NCI-H2227 (cell line): ENCODE results near the gene CORO2A.
"Not testable (repeated sequence)": the region's sequence is repeated elsewhere in the genome, so short reads cannot be mapped to it uniquely, and the experiment has no call there.

Source experiments
- DNase-seq: peaks from one replicate; lab custom pipeline; 2025; ENCODE audit not compliant: unreplicated experiment; lab: John Stamatoyannopoulos, UW

The CORO2A gene

DNA sequence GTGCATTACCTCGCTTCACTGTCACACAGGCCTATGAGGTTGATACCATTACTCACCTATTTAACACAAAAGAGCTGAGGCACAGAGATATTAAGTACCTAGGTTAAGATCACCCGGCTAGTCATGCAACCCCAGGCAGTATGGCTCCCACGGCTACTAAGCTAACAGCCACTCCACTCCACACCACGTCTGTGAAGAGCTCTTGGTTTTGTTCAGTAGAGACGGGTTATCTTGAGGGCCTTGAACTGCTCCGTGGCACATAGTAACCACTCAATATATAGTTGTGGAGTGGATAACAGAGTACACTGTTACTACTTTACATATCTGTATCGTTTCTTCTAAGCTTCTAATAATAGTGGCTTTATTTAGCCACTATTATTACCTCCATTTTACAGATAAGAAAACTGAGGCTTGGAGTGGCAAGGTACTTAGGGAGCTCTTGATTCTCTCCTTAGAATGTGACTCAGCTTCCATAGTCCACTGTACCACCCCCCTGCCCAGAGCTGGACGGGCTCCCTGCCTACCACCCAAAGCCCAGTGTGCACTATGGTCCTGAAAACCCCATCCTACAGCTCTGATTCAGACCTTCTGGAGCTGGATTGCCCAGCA is 1.0 kb upstream of the CORO2A start:
- no peak for DNase-seq

DNA sequence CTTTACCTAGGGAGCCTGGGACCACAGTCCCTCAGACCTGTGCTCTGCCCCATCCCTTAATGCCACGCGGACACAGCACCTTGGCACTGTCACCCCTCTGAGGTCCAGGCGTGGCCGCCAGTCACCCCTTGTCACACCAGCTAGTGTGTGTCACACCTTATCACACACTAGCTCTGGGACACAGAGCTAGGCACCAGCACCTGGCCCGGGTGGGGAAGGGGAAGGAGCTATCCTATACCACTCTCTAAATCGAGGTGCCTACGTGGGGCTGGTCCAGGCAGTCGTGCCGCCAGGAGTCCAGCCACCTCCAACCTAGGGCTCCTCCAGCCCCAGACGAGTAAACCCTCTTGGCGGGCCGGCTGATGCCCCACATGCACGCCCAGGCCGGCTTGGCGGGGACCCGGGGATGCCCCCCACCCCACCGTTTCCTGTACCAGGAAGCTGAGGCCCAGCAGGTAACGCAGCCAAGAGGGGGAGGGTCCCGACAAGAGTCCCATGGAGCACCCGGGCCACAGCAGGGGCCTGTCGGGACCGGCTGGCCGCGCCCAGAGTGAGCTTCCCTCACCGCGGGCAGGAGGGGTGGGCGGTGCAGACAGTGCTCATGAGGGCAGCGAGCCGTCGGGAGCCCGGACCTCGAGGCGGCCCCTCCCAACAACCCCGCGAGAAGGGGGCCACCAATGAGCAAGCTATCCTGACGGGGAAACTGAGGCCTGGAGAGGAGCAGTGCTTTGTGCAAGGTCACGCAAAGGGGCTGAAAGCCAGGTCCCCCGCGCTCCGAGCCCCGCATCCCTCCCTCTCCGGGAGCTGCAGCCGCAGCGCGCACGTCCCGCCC is 550 bp downstream of the CORO2A start:
- peak; percentile 28 for DNase-seq

DNA sequence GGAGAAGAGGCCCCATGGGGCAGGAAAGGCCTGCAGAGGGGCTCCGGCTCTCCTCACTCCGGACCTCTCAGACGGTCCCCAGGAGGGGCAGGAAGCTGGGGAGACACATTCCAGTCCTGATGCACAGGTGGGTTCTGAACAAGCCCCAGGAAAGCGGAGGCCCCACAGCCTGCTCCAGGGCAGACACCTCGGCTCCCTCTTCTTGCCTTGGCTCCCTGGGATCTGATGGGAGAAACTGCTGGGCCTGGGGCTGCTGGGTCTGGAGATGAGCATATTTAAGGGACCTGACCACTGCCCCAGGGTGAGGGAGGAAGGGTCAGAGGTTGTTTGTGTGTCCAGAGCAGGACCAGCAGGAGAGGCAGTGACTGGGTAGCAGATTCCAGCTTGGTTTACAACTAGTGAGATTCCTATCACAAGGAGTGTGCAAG is 1.2 kb downstream of the CORO2A start:
- DNase-seq, result no peak

DNA sequence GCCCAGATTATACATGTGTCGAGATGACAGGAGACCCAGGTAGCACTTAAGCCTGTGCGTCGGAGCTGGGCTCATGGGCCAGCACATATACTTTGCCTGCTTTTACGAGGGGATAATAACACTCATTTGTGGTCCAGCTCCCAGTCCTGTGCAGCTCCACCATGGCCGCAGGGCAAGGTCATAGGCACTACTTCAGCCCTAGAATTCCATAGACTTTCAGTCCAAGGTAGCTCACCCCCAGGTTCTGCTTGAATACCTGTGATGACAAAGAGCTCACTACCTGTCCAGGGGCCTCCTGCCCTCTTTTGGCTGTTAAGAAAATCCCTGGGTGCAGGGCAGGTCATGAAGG is 1.7 kb downstream of the CORO2A start:
- DNase-seq, result no peak

DNA sequence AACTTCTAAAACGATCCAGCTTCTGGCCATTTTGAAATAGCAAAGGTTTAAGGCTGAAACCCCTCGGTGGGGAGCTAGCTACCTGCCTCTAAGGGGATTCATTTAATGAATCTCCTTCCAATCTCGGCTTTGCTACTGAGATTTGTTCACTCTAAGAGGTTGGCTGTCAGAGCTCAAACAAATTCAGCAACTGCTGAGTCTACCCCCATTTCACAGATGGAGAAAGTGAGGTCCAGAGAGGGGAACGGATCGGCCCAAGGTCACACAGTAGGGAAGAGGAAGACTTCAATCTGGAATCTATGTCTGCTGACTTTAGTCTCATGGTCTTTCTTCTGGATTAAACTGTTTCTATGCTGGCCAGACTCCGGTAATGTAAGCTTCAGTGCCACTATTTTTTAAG is 3.0 kb downstream of the CORO2A start:
- DNase-seq, result no peak

DNA sequence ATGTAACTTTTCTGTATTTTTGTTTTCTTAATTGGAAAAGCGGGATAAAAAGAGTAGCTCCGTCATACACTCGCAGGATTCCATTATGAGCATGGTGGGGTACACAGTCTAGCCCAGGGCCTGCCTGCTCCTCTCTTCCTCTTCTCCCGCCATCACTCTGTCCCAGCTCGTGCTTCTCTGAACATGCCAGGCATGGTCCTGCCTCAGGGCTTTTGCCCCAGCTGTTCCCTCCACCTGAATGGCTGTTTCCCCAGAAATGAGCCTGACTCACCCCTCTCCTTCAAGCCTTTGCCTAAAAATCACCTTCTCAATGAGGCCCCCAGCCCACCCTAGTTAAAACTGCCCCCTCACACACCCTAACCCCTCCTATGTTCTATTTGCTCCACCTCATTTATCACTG is 4.5 kb downstream of the CORO2A start:
- DNase-seq, result no peak

DNA sequence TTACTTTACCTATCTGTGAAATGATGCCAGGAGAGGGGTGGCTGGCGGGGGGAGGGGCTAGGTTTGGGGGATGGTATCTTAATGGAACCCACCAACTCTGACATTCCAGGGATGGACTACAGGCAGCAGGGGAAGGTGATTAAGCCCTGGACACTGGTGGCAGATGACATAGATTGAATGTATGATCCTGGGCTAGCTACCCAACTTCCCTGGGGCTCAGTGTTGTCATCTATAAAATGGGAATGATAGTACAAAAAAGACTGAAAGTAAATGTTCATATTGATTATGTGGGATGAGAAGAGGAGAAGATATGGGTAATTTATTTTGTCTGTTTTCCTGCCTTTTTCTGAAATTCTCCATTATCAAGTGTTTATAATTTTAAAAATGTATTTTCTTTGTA is 6.2 kb downstream of the CORO2A start:
- no peak for DNase-seq

DNA sequence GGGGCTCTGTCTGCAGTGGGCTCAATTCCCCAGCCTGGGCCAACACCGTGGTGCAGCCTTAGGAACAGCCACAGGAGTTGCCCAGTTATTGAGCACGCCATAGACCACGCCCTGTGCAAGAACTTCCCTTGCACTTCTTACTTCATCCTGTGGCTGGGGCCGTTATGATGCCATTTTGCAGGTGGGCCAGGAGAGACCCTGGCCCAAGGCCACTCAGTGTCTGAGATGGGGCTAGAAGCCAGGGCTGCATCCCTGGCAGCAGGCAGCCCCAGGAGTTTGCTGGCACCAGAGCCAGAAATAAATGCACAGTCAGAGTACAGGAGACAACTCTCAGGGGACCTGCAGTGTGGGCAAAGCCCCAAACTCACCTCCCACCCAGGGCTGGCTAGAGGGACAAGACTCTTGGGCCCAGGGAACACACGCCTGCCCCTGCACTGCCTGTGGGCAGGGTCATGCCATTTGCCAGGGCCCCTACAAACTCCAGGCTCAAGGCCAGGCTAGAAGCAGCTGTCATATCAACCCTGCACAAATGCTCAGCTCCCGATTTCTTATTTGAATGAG is 6.7 kb downstream of the CORO2A start:
- no peak for DNase-seq

DNA sequence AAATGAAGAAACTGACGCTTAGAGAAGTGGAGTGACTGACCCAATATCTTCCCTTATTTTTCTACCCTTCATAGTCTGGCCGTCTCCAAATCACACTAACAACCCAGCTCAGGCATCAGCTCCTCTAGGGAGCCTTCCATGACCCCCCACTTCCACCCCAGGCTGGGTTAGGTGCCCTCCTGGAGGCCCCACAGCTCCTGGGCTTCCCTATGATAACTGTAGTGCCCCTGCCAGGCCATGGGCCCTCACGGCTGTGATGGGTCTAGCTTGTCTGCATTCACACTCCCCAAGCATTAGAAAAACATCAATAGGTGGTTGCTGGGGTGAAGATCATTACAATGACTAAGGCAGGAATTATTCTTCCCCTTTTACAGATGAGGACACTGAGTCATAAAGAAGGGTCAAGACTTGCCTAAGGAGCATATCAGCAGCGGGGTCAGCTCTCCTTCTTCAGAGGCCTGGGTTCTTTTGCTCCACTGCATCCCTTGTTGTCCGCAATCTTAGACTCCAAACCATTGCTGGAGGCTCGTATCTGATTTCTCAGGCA is 7.3 kb downstream of the CORO2A start:
- DNase-seq, result no peak

DNA sequence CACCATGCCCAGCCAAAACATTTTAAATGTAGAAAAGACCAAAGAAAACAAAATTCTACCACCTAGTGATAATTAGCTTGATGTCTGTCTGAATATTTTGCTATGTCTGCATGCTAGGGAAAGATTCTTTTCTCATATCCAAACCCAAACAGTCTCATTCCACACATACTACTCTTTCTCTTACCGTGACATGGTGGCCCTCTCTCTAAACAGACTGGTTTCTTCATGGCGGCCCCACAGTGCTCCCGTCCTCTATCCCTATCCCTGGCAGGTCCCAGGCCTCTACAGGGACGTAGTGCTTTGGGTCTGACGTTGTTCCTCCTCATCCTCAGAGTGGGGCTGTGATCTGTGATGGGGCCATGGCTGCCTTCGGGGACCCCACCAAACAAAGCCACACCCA is 8.1 kb downstream of the CORO2A start:
- no peak for DNase-seq

DNA sequence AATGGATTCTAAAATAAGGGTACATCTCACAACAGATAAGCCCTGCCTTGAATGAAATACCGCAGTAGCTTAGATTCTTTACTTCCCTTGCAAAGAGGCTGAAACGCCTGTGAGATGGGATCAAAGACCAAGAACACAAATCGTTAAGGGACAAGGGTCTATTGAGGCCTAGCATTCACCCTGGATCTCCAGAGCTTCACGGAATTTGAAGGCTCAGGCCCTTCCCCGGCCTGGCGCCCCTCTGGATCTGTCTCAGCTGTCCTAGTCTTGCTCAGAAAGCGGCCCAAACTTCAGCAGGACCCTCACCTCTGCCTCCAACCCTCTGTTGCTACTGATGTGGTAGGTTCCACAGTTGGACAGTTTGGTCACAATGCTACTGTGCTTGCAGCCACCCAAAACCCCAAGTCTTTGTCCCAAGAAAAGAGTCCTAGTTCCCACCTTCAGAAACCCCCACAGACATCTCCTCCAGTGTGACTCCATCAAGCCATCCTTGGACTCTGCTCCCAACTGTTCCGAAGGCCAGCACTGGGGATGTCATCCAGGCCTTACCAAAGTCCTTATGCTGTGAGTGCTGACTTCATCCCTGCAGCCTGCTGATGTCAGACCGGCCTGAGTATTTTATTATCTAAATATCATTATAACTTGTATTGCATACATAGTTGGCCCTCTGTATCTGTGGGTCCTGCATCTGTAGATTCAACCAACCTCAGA is 9.4 kb downstream of the CORO2A start:
- no peak for DNase-seq

DNA sequence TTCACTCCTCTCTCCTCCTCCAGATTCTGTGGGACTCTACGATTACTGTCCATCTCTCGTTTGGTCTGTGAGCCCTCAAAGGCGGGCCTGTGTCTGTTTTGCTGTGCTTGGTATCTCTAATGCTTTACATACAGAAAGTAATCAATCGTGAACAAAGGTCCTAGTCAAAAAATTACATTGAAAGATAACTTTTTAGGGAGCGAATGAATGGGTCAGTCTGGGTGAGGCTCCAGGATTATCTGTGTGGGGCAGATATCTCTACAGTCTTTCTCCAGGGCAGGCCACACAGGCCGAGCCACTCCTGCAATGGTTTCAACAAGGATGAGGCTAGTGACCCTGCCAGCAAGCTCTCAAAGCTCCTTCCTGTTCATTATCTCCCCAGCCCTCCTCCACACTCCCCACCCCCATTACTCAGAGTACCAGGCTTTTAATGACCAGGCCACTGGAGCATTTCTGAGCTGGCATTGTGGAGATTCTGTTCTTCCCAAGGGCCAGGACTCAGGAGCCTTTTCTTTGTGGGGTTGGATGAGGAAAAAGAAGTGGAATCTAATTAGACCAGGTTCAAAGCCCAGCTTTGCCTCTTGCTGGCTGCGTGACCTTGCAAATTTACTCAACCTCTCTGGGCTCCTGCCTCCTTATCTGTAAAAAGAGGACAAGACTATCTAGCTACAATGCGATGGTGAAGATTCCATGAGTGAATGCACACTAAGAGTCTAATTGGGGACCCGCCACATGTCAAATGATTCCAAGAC is 10.2 kb downstream of the CORO2A start:
- no peak for DNase-seq

DNA sequence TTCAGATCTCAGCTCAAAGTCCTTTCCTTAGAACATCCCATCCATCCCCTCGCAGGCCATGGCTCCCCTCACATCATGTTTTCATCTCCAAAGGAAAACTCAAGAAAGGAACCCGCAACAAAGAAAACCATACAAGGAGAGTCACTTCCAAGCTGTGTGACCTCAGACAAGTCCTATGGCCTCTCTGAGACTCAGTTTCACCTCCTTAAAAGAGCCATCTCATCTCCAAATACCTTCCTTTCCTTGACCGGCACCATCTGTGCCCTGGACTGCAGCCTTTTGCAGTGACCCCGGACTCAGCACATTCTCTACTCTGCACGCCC is 10.7 kb downstream of the CORO2A start:
- no peak for DNase-seq

DNA sequence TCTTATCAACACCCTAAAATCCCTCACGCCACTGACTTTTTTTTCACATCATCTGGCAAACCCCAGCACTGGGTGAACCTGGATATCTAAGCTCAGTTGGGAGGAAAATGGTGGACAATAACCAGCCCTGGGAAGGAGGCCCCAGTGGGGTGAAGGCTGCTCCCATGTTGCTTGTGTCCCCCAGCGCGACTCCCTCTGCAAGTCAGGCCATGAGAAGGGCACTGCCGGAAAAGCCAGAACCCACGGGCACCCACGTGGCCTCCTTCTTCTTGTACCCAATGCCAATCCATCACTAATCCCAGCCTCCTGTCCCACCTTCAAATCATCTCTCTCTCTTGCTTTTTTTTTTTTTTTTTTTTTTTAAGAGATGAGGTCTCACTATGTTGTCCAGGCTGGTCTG is 11.4 kb downstream of the CORO2A start:
- no peak for DNase-seq

DNA sequence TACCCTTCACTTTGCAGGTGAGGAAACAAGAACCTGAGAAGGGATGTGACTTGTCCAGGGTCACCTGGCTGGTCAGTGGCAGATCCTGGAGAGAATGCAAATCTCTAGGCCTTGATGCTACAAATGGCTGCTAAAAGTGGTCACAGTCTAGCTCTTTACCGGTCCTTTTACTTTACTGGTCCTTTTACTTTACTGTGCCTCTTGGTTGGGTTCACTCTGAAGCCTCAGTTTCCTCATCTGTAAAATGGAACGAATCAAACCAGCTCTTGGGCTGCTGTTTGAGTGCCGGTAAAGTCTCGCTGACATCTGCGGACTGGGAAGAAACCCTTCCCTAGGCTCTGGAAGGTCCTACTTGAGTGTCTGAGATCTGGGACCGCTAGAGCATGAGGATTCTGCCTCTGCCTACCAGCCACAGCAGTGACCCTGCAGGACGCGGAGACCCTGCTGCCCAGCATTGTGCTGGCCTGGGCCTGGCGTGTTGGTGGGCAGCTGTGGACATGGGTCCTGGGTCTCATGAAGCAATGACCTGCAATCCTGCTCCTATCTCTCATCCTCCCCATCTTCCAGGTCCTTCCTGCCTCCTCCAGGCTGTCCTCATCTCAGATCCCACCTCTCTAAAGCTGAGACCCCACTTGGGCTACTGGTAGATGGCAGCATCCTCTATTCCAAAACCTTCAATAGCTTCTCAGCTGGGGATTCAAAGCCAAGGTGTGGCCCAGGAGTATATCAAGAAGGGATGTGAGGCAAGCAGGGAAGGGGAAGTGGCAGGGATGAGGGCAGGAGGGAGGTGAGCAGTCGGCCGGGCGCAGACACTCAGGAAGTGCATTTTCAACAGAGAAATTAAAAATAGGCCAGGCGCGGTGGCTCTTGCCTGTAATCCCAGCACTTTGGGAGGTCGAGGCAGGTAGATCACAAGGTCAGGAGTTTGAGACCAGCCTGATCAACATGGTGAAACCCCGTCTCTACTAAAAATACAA is 13.3 kb downstream of the CORO2A start:
- DNase-seq, result no peak

DNA sequence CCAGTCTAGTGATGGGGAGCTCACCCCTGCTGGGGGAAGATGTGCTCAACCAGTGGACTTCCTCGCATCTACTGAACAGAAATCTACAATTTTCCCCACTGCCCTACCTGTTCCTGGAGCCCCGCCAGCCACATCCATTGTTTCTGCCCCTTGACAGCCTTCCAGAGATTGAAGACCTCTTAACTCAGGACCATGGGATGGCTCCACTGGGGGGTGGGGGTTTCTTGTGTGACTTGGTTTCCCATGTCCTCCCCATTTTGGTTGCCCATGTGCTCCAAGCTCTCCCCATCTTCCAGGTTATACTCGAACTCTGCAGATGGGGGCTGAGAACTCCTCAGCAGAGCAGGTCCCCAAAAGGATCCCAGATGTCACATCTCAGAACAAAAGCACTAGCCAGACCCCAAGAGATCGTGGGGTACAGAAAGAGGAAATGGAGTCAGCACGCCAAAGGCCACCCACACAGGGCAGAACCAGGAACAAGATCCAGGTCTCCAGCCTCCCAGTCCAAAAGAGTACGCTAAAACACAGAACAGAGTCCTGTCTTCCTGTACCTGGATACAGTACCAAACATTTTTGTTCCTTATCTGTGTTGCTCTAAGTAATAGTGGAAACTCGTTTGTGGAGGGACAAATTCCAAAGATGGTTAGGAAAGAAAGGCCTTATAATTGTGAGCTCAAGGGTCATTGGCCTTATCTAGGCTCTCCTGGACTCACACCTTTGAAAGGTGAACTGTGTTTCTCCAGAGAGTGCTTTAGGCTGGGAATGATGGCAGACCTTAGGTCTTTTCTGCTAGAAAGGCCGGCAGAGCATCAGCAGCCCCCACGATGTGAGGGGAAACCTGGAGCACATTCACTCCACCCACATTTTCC is 15.8 kb downstream of the CORO2A start:
- no peak for DNase-seq

DNA sequence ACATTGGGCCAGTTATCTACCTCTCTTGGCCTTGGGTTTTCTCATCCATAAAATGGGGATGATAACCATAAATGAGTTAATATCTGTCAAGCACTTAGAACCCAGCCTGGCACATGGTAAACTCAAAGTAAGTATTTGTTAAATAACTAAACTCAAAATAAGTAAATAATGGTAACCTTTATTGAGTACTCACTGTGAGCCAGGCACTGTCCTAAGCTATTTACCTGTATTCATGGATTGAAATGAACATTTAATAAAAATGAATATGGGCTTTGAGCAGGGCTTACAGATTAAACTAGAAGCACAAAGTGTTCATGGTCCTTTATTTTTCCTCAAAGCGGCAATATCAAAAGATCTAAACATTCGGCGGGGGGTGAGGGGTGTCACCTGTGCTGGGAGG is 16.7 kb downstream of the CORO2A start:
- DNase-seq, result no peak

DNA sequence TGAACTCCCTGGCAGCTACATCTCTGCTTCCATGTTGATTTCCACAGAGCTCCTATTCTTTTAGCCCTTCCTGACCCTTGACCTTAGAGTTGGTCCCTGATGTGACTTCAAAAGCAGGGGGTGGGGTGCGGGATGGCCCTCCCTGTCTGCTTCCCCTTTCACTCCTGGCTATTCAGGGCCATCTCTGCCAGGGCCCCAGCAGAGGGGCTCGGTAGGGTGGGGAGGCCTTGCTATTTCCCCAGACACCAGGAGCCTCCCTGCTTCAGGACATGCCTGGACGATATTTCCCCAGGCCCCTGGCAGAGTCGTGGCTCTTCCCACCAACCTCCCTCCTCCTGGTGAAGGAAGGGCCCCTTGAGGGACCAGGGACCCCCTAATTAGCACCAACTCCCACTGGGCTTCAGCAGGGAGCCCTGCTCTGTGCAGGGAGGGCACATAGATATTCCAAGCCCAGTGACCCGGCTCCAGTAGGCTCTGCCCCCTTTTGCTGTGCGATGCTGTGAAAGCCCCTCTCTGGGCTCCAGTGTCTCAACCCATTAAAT is 17.3 kb downstream of the CORO2A start:
- no peak for DNase-seq

DNA sequence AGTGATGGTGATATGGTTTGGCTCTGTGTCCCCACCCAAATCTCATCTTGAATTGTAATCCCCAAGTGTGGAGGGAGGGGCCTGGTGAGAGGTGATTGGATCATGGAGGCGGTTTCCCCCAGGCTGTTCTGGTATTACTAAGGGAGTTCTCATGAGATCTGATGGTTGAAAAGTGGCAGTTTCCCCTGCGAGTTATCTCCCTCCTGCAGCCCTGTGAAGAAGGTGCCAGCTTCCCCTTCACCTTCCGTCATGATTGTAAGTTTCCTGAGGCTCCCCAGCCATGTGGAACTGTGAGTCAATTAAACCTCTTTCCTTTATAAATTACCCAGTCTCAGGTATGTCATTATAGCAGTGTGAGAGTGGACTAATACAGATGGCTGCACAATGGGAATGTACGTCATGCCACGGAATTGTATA is 17.9 kb downstream of the CORO2A start:
- not testable (repeated sequence) for DNase-seq
